ENCODE data around the gene FAH.

DNA sequence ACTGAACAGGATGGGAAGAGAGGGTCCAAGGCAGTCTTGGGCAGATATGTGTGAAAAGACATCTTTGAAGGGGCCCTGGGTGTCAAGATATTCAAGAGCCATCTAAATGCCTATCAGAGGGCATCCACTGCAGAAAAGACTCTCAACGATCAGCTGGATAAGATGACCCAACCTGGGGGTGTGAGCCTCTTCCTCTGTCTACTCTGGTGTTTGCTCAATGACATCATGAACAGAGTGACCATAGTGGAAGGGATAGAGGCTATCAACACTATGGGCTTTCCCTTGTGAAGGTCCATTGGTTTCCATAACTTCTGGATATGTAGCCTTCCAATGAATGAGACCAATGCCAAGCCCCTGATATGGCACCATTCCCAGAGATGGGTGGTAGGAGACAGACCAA lies 42.1 kb downstream of the FAH start:
- no peak for TF ChIP-seq POLR2A (IDR thresholded peaks at IDR 0.05; ENCODE audit: low read depth)
- TF ChIP-seq, protein P1, sequence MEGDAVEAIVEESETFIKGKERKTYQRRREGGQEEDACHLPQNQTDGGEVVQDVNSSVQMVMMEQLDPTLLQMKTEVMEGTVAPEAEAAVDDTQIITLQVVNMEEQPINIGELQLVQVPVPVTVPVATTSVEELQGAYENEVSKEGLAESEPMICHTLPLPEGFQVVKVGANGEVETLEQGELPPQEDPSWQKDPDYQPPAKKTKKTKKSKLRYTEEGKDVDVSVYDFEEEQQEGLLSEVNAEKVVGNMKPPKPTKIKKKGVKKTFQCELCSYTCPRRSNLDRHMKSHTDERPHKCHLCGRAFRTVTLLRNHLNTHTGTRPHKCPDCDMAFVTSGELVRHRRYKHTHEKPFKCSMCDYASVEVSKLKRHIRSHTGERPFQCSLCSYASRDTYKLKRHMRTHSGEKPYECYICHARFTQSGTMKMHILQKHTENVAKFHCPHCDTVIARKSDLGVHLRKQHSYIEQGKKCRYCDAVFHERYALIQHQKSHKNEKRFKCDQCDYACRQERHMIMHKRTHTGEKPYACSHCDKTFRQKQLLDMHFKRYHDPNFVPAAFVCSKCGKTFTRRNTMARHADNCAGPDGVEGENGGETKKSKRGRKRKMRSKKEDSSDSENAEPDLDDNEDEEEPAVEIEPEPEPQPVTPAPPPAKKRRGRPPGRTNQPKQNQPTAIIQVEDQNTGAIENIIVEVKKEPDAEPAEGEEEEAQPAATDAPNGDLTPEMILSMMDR (IDR thresholded peaks at IDR 0.05): no peak
